ENCODE data around the gene TNIP1.

- no peak for TF ChIP-seq EZH2phosphoT487 (IDR thresholded peaks at IDR 0.05; ENCODE audit: low read depth, severe bottlenecking, unreplicated experiment)
- TF ChIP-seq CTCF (IDR thresholded peaks at IDR 0.05; ENCODE audit: poor library complexity): no peak
- no peak for TF ChIP-seq EZH2 (IDR thresholded peaks at IDR 0.05; ENCODE audit: borderline replicate concordance)
Observed at GRCh38 chr5:151031554-151031953, 49.3 kb downstream of the TNIP1 start.
